Heart right ventricle (tissue), 16 donors: Measurements from ENCODE around the gene PSME1. TPM values are rescaled to one million over a fixed set of nuclear protein-coding genes. Genes with fewer than 3 reads are reported as not detected.

Experiments used
- ATAC-seq, 8 donors: fragments of 200-7000 bp; cut with Tn5 transposase; one replicate each; pipeline ENCODE4 v1.9.1; 2020; ENCODE audit warnings: mild to moderate bottlenecking in 8 of 8, moderate library complexity in 8 of 8, moderate number of reproducible peaks in 1 of 8
- DNase-seq, 2 donors: peaks; one replicate each; pipeline ENCODE4 v3.0.0-alpha.2; 2020
- H3K27ac ChIP-seq, 10 donors: fragments of 200-600 bp; sonication (generic) in 2 of 10; one replicate each; pipeline versions ENCODE4 v1.5.0 to v1.8.0; 2020 to 2022; ENCODE audit warnings: mild to moderate bottlenecking in 3 of 10
- H3K27me3 ChIP-seq, 7 donors: fragments of 200-600 bp; one replicate each; pipeline ENCODE4 v1.8.0; 2021 to 2022; ENCODE audit warnings: mild to moderate bottlenecking in 2 of 7
- H3K36me3 ChIP-seq, 9 donors: fragments of 200-600 bp; sonication (generic) in 1 of 9; one replicate each; pipeline versions ENCODE4 v1.5.0 to v1.8.0; 2020 to 2022; ENCODE audit warnings: mild to moderate bottlenecking in 2 of 9
- H3K4me1 ChIP-seq, 9 donors: fragments of 200-600 bp; sonication (generic) in 1 of 9; one replicate each; pipeline versions ENCODE4 v1.5.0 to v1.8.0; 2020 to 2022; ENCODE audit warnings: mild to moderate bottlenecking in 4 of 9
- H3K4me3 ChIP-seq, 10 donors: fragments of 200-600 bp; sonication (generic) in 2 of 10; one replicate each; pipeline versions ENCODE4 v1.5.0 to v1.8.0; 2020 to 2022; ENCODE audit warnings: mild to moderate bottlenecking in 7 of 10, moderate library complexity in 2 of 10
- H3K9me3 ChIP-seq, 11 donors: fragments of 200-600 bp in 10 of 11; sonication (generic) in 2 of 11; one replicate each; pipeline versions ENCODE4 v1.5.0 to v1.8.0; 2013 to 2022; ENCODE audit warnings: mild to moderate bottlenecking in 2 of 11, control low read depth in 1 of 11, moderate library complexity in 1 of 11
- CTCF ChIP-seq, 9 donors: fragments of 200-600 bp; sonication (generic) in 2 of 9; IDR thresholded peaks; one replicate each; pipeline versions ENCODE4 v1.5.0 to v1.8.0; 2021 to 2022; ENCODE audit warnings: antibody characterized with exemption in 9 of 9, mild to moderate bottlenecking in 5 of 9, moderate library complexity in 1 of 9
- WGBS, 2 donors: extraction: QIAGEN DNeasy Blood & Tissue Kit; methylation state at CpG; one replicate each; pipeline ENCODE4 v1.1.7; 2013; ENCODE audit warnings: inconsistent platforms in 1 of 2; 5-methylcytosine and 5-hydroxymethylcytosine counted together
- intact Hi-C, 10 donors: fragments of 100-400 bp; cut with DNase I; formaldehyde crosslinking; loops; one replicate each; pipeline versions ENCODE4 v1.11.1 to v1.14.2; 2022
- polyA plus RNA-seq, 2 donors: library from polyadenylated mRNA; stranded (reverse); fragments of 200-250 nt; gene quantifications; one replicate each; pipeline ENCODE4 v1.2.3, GENCODE V29; 2013
- total RNA-seq, 10 donors: library from RNA; stranded (reverse); fragmentation: NEBNext Ultra II Directional in 3 of 10; extraction: Animal tissue kit (Norgen Biotek cat#: 25700) in 3 of 10; gene quantifications; one replicate each; pipeline versions ENCODE4 v1.2.1 to v1.2.4, GENCODE V29; 2021 to 2023
- donor health status: Arrhythmogenic right ventricular cardiomyopathy.
- donor health status: ischemic (EF 13 %, LVEDD 7.1; RV severe dilation, severe dysfunction).
- donor health status: healthy with polysubstance abuse.
- donor health status: DM: no; HTN: yes; CAD: no.
- donor health status: DM: no; HTN: no; CAD: no.
- donor health status: ischemic (EF 25% LVEDD 6.9; RV normal size, moderate dysfunction).
- donor health status: ischemic (EF 25% LVEDD 5.7; RV mildly dilated, moderate dysfunction).
- donor health status: healthy.
- donor health status: DM: yes; HTN: yes; CAD: no.
- donor health status: Ischemic cardiomyopathy.
- donor health status: ischemic (EF 35%, LVEDD 5.7; RV mildly dilated, moderate dysfunction).
- donor health status: nonischemic (EF 11% LVEDD 7.7; RV severe dilation, severe dysfunction).
- donor health status: DM: yes; HTN: yes; CAD: no.
- donor health status: PGD.
- donor health status: ischemic (EF 29% LVEDD 5.4; RV normal size, mild dysfunction).
- donor health status: nonischemic (EF 23%, LVEDD 6.1; RV moderate dilation, normal function).

PSME1 gene
- total and polyA plus RNA-seq, 12 donors: 84.3 to 341 (median 103) TPM

GRCh38 chr14:24162093-24162492, 26.1 kb downstream of the PSME1 start:
- WGBS, 2 donors: 38 to 39% methylated on average over 8 of the region's 8 CpGs
- peak in 5 of 8 donors; percentile 1 to 15 (median 5) for ATAC-seq
- Histone ChIP-seq H3K4me1 (peaks cover 9 to 60% (median 27%) of the 10 kb centered on the region in 9 donors), H3K9me3 (no peaks in the 10 kb centered on the region), H3K27me3 (no peaks in the 10 kb centered on the region), H3K27ac (peak overlapping the region; percentile 92 to 100 (median 96)), H3K36me3 (peaks cover 10 to 88% (median 52%) of the 10 kb centered on the region in 9 donors), H3K4me3 (peak overlapping the region; percentile 50 to 89 (median 66))
- intact Hi-C loops: loop anchor here in 1 of 10 donors (5.0 kb wide), 1 partner anchor 50 kb away; the partner anchor contains the start of genes DCAF11 and NRL
- no peak for DNase-seq
- TF ChIP-seq CTCF (IDR thresholded peaks at IDR 0.05): no peak

GRCh38 chr14:24164518-24164991, 28.6 kb downstream of the PSME1 start:
- Histone ChIP-seq H3K36me3 (peaks cover 10 to 90% (median 48%) of the 10 kb centered on the region in 9 donors), H3K9me3 (no peaks in the 10 kb centered on the region), H3K4me1 (peaks cover 9 to 61% (median 27%) of the 10 kb centered on the region in 9 donors), H3K27me3 (no peaks in the 10 kb centered on the region), H3K27ac (no peak overlapping the region), H3K4me3 (no peak overlapping the region)
- 93 to 96% methylated on average over 14 of the region's 14 CpGs for WGBS, 2 donors
- no peak for ATAC-seq
- intact Hi-C loops: loop anchor here in 1 of 10 donors (5.0 kb wide), 1 partner anchor 52 kb away; the partner anchor contains the start of genes DCAF11 and NRL
- DNase-seq: no peak
- TF ChIP-seq CTCF (IDR thresholded peaks at IDR 0.05): no peak

- H3K4me1 ChIP-seq: peaks cover 5 to 61% (median 21%) of the 10 kb centered on the region in 9 donors
- 94 to 95% methylated on average over 5 of the region's 5 CpGs for WGBS, 2 donors
- no peaks in the 10 kb centered on the region for H3K9me3 ChIP-seq
- no peak overlapping the region for H3K27ac ChIP-seq
- H3K4me3 ChIP-seq: no peak overlapping the region
- ATAC-seq (no peak), DNase-seq (no peak)
- intact Hi-C loops: no loop called here
- TF ChIP-seq CTCF (IDR thresholded peaks at IDR 0.05): no peak
- H3K36me3 ChIP-seq: peaks cover 10 to 89% (median 48%) of the 10 kb centered on the region in 9 donors
- H3K27me3 ChIP-seq: no peaks in the 10 kb centered on the region
These were observed 29.8 kb downstream of the PSME1 start for GRCh38 chr14:24165785-24166184.

- DNase-seq (no peak), ATAC-seq (no peak)
- no peak overlapping the region for H3K4me3 ChIP-seq
- peaks cover 10 to 88% (median 48%) of the 10 kb centered on the region in 9 donors for H3K36me3 ChIP-seq
- H3K9me3 ChIP-seq: no peaks in the 10 kb centered on the region
- TF ChIP-seq CTCF (IDR thresholded peaks at IDR 0.05): no peak
- WGBS, 2 donors: 86 to 88% methylated on average over 3 of the region's 3 CpGs
- no peaks in the 10 kb centered on the region for H3K27me3 ChIP-seq
- H3K4me1 ChIP-seq: peaks cover 4 to 63% (median 24%) of the 10 kb centered on the region in 9 donors
- intact Hi-C loops: no loop called here
- peak overlapping the region in 1 of 10 donors; percentile 67 for H3K27ac ChIP-seq
These were observed 31.6 kb downstream of the PSME1 start for GRCh38 chr14:24167469-24168114.
